DMS153 treated with DMSO at 0.1 percent for 48 hours (cell line): ENCODE measurements around the gene NCLN.

ENCODE experiments used
- DNase-seq: peaks from one replicate; lab custom pipeline; 2025; ENCODE audit not compliant: unreplicated experiment; lab: John Stamatoyannopoulos, UW

NCLN gene, protein sequence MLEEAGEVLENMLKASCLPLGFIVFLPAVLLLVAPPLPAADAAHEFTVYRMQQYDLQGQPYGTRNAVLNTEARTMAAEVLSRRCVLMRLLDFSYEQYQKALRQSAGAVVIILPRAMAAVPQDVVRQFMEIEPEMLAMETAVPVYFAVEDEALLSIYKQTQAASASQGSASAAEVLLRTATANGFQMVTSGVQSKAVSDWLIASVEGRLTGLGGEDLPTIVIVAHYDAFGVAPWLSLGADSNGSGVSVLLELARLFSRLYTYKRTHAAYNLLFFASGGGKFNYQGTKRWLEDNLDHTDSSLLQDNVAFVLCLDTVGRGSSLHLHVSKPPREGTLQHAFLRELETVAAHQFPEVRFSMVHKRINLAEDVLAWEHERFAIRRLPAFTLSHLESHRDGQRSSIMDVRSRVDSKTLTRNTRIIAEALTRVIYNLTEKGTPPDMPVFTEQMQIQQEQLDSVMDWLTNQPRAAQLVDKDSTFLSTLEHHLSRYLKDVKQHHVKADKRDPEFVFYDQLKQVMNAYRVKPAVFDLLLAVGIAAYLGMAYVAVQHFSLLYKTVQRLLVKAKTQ

DNA sequence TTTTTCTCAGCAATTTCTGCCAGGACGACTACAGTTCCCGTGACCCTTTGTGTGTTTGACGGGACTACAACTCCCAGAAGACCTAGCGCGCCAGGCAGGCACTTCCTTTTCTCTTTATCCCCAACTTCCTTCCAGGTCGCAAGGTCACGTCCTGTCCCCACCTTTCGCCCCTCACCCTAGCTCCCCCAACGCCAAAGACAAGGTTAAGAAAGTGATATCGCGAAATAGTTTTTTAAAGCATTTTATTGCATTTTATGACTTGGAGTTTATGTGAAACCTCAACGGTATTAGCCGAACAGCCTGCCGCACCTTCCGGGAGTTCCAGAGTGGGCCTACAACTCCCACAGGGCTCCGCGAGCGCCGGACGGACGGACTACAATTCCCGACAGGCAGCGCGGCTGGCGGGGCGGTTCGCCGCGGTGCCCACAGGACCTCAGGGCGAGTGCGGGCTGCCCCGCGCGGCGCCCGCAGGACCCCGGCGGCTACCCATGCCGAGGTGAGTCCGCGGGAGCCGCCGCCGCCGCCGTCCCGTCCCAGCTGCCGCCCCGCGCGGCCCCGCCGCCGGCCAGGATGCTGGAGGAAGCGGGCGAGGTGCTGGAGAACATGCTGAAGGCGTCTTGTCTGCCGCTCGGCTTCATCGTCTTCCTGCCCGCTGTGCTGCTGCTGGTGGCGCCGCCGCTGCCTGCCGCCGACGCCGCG is at the start of gene NCLN:
Gene NCLN (plus strand): TSS at position 470 of the 699 bp plus-strand sequence. CDS start 101 bp downstream, at position 571.
- peak; percentile 95 for DNase-seq

- no peak for DNase-seq
These were observed 49.6 kb upstream of the NCLN start, which contains the start of gene GNA15 for GRCh38 chr19:3135961-3136683. TSS of gene GNA15 (plus strand) at chr19:3136033. CDS start at chr19:3136451, 418 bp downstream.

DNA sequence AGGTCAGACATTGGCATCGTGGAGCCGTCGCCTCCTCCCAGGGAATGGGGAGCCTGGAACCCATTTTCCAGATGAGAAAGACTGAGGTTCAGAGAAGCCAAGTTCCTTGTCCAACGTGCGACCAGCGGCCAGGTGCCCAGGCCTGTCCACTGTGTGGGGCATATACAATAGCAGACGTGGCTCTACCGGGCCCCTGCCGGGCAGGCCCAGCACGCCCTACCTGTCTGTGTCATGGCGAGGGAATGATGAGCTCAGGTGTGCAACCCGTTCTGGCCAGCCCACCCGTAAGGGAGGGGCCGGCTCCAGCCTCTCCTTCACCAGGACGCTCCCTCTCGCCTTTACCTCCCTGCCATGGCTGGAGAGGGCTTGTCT is 49.1 kb upstream of the NCLN start:
- DNase-seq: no peak

GRCh38 chr19:3137119-3137518 is 48.6 kb upstream of the NCLN start:
- DNase-seq: no peak

- no peak for DNase-seq
These were observed 47.5 kb upstream of the NCLN start for GRCh38 chr19:3138268-3138667.

DNA sequence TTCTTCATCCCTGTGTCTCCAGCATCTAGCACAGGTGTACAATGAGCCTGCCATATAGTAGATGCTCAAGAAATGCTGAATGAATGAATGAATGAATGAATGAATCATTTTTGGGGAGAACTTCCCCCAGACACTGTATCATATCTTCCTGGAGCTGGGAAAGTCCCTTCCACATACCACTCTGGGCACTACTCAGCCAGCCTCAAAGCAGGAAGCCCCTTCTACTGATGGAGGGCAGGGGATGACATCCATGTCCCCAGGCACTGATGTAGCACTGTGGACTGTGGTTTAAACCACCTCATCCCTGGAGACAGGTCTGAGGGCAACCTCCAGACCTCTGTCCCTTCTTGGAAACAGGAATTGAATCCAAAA is 45.1 kb upstream of the NCLN start:
- no peak for DNase-seq

GRCh38 chr19:3142292-3142670 is 43.4 kb upstream of the NCLN start:
- DNase-seq: no peak

GRCh38 chr19:3142781-3143337 is 42.9 kb upstream of the NCLN start:
- DNase-seq: no peak

DNA sequence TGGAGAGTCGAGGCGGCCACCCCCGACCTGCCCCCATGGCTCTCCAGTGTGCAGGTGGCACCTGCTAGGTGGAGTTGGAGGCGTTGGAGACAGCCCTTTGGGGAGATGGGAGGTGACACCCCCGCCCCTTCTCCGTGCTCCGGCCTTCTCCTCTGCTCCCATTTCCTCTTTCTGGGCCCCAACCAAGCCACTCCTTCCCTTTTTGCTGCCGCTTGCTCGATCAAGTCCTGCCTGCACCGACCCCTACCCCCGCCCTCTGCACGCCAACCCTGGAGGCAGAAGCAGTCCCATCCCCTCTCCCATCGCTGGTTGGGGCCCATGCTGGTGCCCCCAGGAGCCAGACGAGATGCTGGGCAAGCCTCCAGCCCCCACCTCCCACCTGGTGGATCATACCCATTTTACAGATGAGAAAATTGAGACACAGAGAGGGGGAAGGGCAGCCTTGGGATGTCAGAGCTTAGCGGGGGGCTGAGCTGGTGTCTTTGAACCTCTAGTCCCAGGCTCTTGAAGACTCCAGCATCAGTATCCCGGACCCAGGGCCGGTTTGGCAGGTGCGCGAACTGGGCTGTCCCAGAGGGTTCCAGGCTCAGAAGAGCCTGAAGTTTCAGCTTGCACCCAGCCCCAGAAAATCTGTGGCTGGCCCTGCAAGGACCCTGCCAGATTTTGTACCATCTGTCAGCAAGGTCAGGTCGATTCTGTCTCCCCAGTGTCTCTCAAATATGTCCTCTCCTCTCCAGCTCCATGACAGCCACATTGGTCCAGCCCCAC is 39.6 kb upstream of the NCLN start:
- no peak for DNase-seq

GRCh38 chr19:3146677-3147100 is 39.0 kb upstream of the NCLN start:
- no peak for DNase-seq

DNA sequence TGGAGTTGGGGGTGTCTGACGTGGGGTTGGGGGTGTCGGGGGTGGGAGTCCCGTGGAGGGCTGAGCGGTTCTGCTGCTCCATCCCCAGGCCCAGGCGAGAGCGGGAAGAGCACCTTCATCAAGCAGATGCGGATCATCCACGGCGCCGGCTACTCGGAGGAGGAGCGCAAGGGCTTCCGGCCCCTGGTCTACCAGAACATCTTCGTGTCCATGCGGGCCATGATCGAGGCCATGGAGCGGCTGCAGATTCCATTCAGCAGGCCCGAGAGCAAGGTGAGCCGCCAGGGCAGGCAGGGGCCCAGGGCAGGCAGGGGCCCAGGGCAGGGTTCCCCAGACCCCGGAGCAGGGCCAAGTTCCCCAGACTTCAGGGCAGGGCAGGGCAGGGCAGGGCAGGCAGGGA is 37.2 kb upstream of the NCLN start:
- no peak for DNase-seq

GRCh38 chr19:3149089-3149488 is 36.6 kb upstream of the NCLN start:
- DNase-seq: no peak

- no peak for DNase-seq
These were observed 35.9 kb upstream of the NCLN start for GRCh38 chr19:3149526-3150505.

DNA sequence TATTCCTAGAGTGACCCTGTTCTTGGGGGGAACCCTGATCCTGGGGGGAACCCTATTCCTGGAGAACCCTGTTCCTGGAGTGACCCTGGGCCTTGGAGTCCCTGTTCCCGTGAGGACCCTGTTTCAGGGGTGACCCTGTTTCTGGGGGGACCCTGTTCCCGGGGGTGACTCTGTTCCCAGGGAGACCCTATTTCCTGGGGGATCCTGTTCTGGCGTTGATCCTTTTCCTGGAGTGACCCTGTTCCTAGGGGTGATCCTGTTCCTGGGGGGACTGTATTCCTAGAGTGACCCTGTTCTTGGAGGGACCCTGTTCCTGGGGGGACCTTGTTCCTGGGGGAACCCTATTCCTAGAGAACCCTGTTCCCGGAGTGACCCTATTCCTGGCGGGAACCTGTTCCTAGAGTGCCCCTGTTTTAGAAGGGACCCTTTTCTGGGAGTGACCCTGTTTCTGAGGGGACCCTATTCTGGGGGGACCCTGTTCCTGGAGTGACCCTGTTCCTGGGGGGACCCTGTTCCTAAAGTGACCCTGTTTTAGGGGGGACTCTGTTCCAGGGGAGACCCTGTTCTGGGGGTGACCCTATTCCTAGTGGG is 34.9 kb upstream of the NCLN start:
- no peak for DNase-seq

- no peak for DNase-seq
These were observed 33.9 kb upstream of the NCLN start for GRCh38 chr19:3151563-3152418.

DNA sequence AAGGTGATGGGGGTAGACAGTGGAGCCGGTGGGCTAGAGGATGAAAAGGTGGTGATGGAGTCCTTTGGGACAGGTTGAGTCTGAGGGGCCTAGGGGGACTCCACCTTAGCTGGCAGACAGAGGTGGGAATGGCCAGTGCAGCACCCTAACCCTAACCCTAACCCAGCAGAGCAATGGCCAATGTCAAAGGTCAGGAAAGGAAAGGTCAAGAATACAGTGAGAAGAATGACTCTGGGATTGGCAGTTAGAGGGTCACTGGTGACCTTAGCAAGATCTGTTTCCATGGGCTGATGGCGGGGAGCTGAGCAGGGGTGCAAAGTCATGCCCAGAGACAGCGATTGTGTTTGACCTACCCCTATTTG is 33.3 kb upstream of the NCLN start:
- DNase-seq: no peak

GRCh38 chr19:3153286-3154230 is 32.2 kb upstream of the NCLN start:
- DNase-seq: no peak
